Stimulated activated effector memory CD8-positive, alpha-beta T cell treated with anti-CD3 and anti-CD28 coated beads, Interleukin-12 subunit alpha, Interleukin-12 subunit beta, amount 100 ng/mL, for 72 hours (primary cell): ENCODE data around the gene CCDC170.

Source experiments
- ATAC-seq: fragments of 150-1000 bp; cut with Tn5 transposase; 2 replicates; pipeline ENCODE4 v1.10.0; 2021
- DNase-seq, 2 donors: peaks; one replicate each; pipeline ENCODE4 v3.0.0; 2021 to 2022; ENCODE audit warnings: low spot score in 2 of 2
- H3K27ac Mint-ChIP-seq: one replicate; pipeline ENCODE4 v1.8.0; 2022; ENCODE audit warnings: mild to moderate bottlenecking, mixed read lengths
- H3K36me3 Mint-ChIP-seq: one replicate; pipeline ENCODE4 v1.8.0; 2022; ENCODE audit warnings: mild to moderate bottlenecking, mixed read lengths
- H3K4me1 Mint-ChIP-seq: one replicate; pipeline ENCODE4 v1.8.0; 2022; ENCODE audit warnings: mixed read lengths
- H3K4me3 Mint-ChIP-seq: one replicate; pipeline ENCODE4 v1.8.0; 2022; ENCODE audit warnings: mild to moderate bottlenecking, mixed read lengths
- H3K9me3 Mint-ChIP-seq: one replicate; pipeline ENCODE4 v1.8.0; 2022; ENCODE audit warnings: mixed read lengths

CCDC170 gene

DNA sequence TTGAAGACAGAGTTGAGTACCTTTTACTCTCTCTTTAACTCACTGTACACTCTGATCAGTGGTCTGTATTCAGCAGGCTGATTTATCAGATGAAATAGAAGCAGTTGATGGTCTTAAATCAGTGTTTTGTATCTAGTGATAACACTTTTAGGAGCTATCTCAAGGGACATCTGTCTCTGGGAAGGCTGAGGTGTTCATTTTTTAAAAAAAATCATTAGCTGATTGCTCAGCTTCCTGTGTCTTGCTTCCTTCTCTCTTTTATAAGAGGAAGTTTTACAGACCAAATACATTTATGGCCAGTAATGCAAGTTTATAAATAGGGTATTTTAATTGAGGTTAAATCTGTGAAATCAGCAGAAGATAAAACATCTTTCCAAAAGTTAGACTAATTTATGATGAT lies 12.0 kb upstream of the CCDC170 start:
- H3K4me3 Mint-ChIP-seq, result peak overlapping the region; percentile 55
- H3K4me1 Mint-ChIP-seq, result peaks cover 23% of the 10 kb centered on the region
- DNase-seq, result no peak
- no peaks in the 10 kb centered on the region for H3K9me3 Mint-ChIP-seq
- ATAC-seq, result no peak
- peak overlapping the region; percentile 92 for H3K27ac Mint-ChIP-seq
- H3K36me3 Mint-ChIP-seq, result no peaks in the 10 kb centered on the region

DNA sequence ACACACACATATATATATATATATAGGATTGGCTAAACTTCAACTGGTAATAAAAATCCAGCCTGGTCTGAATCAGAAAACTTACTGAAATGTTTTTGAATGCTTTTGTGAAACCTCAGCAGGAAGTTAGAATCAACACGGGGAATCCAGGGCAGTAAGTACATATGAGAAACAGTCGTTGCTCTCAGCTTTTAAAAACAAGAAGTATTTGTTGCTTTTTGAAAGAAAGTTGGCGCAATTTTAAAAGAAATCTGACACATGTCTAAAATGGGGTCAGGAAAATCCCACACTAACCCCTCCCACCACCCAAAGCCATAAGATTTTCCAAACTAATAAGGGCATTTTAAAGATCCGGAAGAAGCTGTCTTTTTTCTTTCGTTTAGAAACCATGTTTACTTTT lies 11.5 kb upstream of the CCDC170 start:
- no peaks in the 10 kb centered on the region for H3K9me3 Mint-ChIP-seq
- peak overlapping the region; percentile 55 for H3K4me3 Mint-ChIP-seq
- H3K27ac Mint-ChIP-seq, result peak overlapping the region; percentile 92
- no peaks in the 10 kb centered on the region for H3K36me3 Mint-ChIP-seq
- peaks cover 23% of the 10 kb centered on the region for H3K4me1 Mint-ChIP-seq
- DNase-seq (no peak), ATAC-seq (peak; percentile 50)

DNA sequence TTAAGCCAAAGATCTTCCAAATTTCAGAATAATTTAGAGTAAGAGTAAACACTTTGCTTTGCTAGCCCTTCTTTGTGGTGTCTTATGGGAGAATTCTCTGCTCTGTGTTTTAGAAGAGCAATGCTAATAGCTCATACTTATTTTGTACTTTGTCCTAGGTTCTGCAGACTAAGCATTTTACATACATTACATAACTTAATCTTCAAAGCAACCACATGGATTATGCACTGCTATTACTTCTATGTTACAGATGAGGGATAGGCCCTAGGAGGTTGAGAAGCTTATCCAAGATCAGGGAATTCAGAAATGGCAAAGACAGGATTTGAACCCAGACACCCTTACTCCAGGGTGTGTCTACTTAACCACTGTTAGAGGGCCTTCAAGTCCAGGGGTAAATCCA lies 9.8 kb upstream of the CCDC170 start:
- Mint-ChIP-seq H3K9me3 (no peaks in the 10 kb centered on the region), H3K4me1 (peaks cover 23% of the 10 kb centered on the region), H3K4me3 (no peak overlapping the region), H3K27ac (no peak overlapping the region), H3K36me3 (no peaks in the 10 kb centered on the region)
- ATAC-seq (no peak), DNase-seq (no peak)

DNA sequence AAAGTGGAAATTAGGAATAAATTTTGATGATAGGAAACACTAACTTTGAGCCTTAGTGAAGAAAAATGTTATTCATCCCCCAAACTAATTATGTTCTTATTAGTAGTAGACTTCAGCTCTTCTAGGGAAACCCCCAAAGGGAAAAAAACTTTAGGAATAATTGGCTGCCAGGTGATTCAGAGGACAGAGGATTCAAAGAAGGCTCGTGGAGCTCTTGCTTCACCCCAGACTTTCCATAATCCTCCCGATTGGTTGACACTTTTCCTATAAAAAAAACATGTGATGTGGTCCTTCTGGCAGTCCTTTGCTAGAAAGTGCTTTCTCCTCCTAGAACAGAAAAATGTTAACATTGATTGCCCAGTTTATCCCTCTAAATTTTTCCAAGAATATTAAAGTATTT lies 5.6 kb upstream of the CCDC170 start:
- Mint-ChIP-seq H3K4me3 (no peak overlapping the region), H3K9me3 (no peaks in the 10 kb centered on the region), H3K36me3 (no peaks in the 10 kb centered on the region), H3K4me1 (peaks cover 6% of the 10 kb centered on the region), H3K27ac (no peak overlapping the region)
- no peak for ATAC-seq
- no peak for DNase-seq

DNA sequence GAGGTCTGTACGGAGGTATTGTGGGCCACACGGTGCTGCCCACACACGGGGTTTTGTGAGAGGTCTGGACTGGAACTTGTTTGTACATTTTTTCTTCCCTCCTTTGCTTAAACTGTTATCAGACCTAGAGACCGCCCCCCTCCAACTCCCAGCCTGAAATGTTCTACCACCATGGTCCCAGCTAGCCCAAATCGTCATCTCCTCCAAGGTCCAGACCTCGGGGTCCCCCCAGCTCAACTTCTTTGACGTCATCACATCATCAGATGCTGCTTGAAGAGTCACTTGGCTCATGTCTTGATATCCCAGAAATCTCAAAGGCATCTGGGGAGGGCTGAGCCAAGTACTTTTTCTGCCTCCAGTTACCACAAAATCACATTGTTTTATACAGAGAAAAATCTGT lies 2.8 kb upstream of the CCDC170 start:
- Mint-ChIP-seq H3K9me3 (no peaks in the 10 kb centered on the region), H3K4me3 (no peak overlapping the region), H3K27ac (no peak overlapping the region), H3K36me3 (no peaks in the 10 kb centered on the region), H3K4me1 (peaks cover 16% of the 10 kb centered on the region)
- no peak for DNase-seq
- ATAC-seq, result no peak

DNA sequence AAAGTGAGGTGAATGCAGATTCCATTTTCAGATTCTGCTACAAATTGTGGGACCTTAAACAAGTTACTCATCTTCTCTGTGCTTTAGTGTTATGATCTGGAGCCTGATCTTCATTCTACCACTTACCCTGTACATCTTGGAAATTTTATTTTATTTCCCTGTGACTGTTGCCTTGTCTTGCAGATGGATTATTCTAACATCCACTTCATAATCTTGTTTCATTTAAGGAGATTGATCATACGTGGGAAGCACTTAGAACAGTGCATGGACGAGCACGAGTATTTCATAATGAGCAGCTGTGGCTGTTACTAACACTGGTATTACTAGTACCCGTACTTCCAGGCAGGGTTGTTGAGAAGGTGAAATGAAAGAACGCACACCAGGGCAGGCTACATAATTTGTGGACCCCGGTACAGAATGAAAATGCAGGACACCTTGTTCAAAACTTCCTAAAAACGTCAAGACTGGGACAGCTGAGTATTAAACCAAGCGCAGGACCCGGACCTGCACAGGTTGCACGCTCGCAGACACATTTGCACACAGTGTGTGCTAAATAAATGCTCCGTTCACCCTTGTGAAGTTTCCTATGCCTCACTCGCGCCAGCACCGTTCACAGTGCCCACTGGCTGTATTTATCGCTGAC lies 535 bp upstream of the CCDC170 start:
- H3K27ac Mint-ChIP-seq, result no peak overlapping the region

DNA sequence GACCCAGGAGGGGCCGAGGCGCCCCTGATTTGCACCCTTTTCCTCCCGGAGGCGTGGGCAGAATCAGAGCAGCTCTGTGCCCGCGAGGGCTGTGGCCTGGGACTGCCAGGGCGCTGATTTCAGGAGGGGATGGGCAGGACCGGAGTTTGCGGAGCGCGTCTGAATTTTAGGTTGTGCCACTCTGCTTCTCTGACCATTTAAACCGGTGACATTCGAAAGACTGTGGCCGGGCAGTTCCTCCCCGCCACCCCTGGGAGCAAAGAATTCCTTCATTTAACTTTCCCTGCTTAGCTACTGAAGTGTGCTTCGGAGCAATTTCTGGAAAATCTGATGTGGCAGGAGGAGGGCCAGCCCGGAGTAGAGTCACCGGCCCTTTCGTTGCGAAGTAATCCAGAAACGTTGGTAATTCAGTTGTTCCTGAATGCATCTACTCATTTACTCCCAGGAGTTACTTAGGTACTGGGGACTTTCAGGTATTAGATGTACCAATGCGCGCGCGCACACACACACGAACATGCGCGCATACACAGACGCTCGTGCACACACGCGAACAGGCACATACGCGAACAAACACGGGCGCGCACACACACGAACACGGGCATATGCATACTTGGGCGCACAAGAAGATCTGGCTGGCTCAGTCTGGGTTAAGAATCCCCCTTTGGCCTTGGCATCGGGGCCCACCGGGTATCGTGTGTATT lies 568 bp downstream of the CCDC170 start:
- no peaks in the 10 kb centered on the region for H3K9me3 Mint-ChIP-seq
- H3K4me3 Mint-ChIP-seq, result peak overlapping the region; percentile 70
- ATAC-seq (peak; percentile 50), DNase-seq (peak in 1 of 2 donors; percentile 46)
- no peaks in the 10 kb centered on the region for H3K36me3 Mint-ChIP-seq
- H3K27ac Mint-ChIP-seq, result no peak overlapping the region
- peaks cover 23% of the 10 kb centered on the region for H3K4me1 Mint-ChIP-seq

More for the DNA sequence above, 535 bp upstream of the CCDC170 start:
- Mint-ChIP-seq H3K4me1 (peaks cover 18% of the 10 kb centered on the region), H3K4me3 (no peak overlapping the region), H3K36me3 (no peaks in the 10 kb centered on the region), H3K9me3 (no peaks in the 10 kb centered on the region)
- no peak for ATAC-seq
- DNase-seq, result peak in 1 of 2 donors; percentile 23

DNA sequence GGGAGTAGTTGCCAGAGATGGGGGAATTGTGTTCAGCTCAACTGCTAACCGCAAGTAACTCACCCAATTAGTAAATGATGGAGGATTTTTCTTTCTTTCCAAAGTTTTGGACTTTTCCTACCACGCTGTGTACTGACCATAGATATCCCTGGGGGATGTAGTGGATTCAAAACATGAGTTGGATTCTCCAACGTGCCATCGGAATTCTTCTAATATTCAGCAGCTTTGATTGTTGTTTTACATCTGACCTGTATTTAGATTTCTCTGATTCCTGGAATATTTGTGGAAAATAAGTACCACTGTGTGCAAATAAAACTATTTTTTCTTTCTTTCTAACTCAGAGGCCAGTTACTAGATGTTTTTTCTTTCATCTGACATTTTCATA lies 1.1 kb downstream of the CCDC170 start:
- ATAC-seq, result no peak
- Mint-ChIP-seq H3K4me1 (peaks cover 23% of the 10 kb centered on the region), H3K27ac (no peak overlapping the region)

DNA sequence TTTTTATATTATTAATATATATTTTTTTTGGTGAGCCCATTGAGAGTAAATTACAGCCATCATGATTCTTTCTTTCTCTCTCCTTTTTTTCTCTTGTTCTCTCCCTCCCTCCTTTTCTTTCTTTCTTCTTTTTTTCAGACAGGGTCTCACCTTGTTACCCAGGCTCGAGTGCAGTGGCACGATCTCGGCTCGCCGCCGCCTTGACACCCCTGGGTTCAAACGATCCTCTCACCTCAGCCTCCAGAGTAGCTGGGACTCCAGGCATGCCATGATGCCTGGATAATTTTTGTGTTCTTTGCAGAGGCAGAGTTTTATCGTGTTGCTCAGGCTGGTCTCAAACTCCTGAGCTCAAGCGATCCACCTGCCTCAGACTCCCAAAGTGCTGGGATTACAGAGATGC lies 1.6 kb downstream of the CCDC170 start:
- no peak for ATAC-seq
- peak in 1 of 2 donors; percentile 25 for DNase-seq
- Mint-ChIP-seq H3K4me1 (peaks cover 23% of the 10 kb centered on the region), H3K36me3 (no peaks in the 10 kb centered on the region), H3K9me3 (no peaks in the 10 kb centered on the region), H3K4me3 (no peak overlapping the region), H3K27ac (no peak overlapping the region)

More for the DNA sequence above, 1.1 kb downstream of the CCDC170 start:
- Mint-ChIP-seq H3K4me3 (peak overlapping the region; percentile 70), H3K9me3 (no peaks in the 10 kb centered on the region), H3K36me3 (no peaks in the 10 kb centered on the region)
- DNase-seq, result no peak

DNA sequence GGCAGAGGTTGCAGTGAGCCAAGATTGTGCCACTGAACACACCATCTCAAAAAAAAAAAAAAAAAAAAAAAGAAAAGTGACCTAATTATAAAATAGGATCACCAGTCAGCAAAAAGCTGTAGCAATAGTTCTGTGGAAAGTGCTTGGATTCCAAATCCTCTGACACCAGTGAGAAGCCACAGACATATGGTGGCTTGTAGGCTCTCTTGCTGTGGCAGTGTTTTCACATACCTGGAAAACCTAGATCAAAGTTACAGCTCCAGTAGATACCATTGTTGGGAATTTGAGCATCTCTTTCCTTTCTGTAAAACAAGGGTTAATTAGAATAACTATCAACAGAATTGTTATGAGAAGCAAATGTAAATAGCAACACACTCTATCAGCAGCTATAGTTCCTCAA lies 4.1 kb downstream of the CCDC170 start:
- Mint-ChIP-seq H3K36me3 (no peaks in the 10 kb centered on the region), H3K4me1 (peaks cover 23% of the 10 kb centered on the region), H3K27ac (no peak overlapping the region), H3K9me3 (no peaks in the 10 kb centered on the region), H3K4me3 (no peak overlapping the region)
- ATAC-seq (no peak), DNase-seq (no peak)

DNA sequence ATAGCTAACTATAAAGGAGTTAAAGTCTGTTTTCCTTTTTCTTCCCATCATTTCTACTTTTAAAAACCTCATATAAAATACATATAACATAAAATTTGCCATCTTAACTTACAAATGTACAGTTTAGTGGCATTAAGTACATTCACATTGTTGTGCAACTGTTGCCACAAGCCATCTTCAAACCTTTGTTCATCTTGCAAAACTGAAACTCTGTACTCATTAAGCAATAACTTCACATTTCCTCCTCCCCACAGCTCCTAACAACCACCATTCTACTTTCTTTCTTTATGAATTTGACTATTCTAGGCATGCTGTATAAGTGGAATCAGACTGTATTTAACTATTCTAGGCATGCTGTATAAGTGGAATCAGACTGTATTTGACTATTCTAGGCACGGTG lies 4.5 kb downstream of the CCDC170 start:
- Mint-ChIP-seq H3K4me1 (peaks cover 23% of the 10 kb centered on the region), H3K36me3 (no peaks in the 10 kb centered on the region), H3K27ac (no peak overlapping the region), H3K4me3 (no peak overlapping the region), H3K9me3 (no peaks in the 10 kb centered on the region)
- peak; percentile 77 for ATAC-seq
- no peak for DNase-seq

DNA sequence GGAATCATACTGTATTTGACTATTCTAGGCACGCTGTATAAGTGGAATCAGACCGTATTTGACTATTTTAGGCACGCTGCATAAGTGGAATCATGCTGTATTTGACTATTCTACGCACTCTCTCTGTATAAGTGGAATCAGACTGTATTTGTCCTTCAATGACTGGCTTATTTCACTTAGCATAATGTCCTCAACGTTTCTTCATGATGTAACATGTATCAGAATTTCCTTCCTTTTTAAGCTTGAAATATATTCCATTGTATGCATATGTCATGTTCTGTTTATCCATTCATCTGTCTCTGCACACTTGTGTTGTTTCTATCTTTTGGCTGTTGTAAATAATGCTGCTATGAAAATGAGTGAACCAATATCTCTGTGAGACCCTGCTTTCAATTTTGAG lies 5.7 kb downstream of the CCDC170 start:
- Mint-ChIP-seq H3K4me3 (no peak overlapping the region), H3K36me3 (no peaks in the 10 kb centered on the region), H3K27ac (no peak overlapping the region), H3K4me1 (peaks cover 19% of the 10 kb centered on the region), H3K9me3 (no peaks in the 10 kb centered on the region)
- DNase-seq, result no peak
- ATAC-seq, result no peak

DNA sequence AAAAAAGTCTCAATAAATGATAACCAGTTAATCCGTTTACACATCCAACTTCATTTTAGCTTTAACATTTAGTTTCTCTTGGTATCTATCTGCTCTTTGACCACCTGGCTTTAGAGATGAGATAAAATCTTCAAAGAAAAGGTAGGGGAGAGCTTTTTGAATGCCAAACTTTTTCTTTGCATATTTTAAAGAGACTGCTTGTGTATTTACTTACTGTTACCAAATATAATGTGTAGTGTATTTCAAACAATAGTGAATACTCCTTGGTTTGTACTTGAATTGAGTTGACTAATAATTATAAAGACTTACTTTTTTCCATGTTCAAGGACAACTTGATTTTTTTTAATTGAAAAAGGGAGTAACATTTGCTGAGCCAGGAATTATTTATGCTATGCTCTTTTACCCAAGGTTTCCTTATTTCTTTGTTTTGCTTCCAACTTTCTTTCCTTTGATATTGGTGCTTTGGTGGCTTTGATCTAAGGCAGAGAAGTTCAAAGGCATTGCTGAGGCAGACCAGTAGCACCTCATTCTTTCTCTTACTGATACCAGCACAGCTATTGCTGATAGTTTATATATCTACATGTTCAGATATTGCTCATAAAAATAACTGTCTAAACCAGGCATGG lies 7.8 kb downstream of the CCDC170 start:
- DNase-seq, result no peak
- Mint-ChIP-seq H3K4me1 (peaks cover 8% of the 10 kb centered on the region), H3K36me3 (no peaks in the 10 kb centered on the region), H3K9me3 (no peaks in the 10 kb centered on the region), H3K4me3 (no peak overlapping the region), H3K27ac (no peak overlapping the region)
- ATAC-seq, result no peak

DNA sequence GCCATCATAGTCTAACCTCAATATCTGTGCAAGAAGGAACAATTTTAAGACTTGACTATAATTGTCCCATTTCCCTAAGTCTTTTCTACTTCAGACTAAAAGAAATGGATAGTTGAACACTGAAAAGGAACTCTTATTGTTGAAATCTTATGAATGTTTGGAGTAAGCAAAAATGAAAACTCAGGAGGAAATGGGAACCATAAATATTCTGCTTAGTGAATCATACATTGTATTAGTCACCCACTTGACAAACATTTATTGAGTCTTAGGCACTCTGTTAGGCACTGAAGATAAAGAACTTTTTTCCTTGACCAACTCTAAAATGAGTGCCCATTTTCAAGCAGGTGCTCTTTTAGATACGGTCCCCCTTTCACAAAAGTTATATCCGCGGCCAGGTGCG lies 8.7 kb downstream of the CCDC170 start:
- no peaks in the 10 kb centered on the region for H3K9me3 Mint-ChIP-seq
- ATAC-seq (no peak), DNase-seq (no peak)
- no peaks in the 10 kb centered on the region for H3K36me3 Mint-ChIP-seq
- H3K27ac Mint-ChIP-seq, result no peak overlapping the region
- peaks cover 8% of the 10 kb centered on the region for H3K4me1 Mint-ChIP-seq
- no peak overlapping the region for H3K4me3 Mint-ChIP-seq

DNA sequence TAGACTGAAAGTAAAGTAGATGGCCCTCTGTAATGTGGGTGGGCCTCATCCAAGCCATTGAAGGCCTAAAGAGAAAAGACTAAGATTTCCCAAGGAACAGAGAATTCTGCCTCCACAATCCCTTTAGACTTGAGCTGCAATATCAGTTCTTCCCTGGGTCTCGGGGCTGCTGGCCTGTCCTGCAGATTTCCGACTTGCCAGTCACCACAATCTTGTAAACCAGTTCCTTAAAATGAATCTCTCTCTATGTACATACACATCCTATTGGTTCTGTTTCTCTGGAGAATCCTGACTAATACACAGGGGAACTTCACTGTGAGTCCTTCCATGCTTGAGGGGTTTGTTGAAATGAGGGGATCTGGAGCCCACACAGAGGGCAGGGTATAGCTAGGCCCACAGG lies 12.9 kb downstream of the CCDC170 start:
- Mint-ChIP-seq H3K27ac (no peak overlapping the region), H3K9me3 (no peaks in the 10 kb centered on the region), H3K4me1 (no peaks in the 10 kb centered on the region), H3K4me3 (no peak overlapping the region), H3K36me3 (no peaks in the 10 kb centered on the region)
- DNase-seq, result no peak
- ATAC-seq, result no peak

DNA sequence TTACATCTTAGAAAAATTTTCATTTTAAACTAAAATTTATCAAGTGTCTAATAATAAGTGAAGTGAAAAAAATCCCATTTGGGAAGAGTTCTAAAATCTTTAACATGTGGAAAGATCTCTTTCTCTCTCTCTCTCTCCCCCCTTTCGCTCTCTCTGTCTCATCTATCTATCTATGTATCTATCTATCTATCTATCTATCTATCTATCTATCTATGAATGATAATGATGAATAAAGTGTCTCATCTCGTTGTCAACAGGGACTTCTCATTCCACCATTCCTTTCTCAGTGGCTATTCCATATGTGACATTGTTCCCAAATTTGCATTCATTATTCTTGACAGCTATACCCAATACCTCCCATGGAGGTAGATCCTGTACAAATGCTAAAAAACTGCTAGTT lies 15.2 kb downstream of the CCDC170 start:
- Mint-ChIP-seq H3K36me3 (no peaks in the 10 kb centered on the region), H3K9me3 (no peaks in the 10 kb centered on the region), H3K4me1 (no peaks in the 10 kb centered on the region), H3K4me3 (no peak overlapping the region), H3K27ac (no peak overlapping the region)
- ATAC-seq (no peak), DNase-seq (no peak)
